GM19395 (cell line): Measurements from ENCODE around the gene CES1.
"Not testable (repeated sequence)": the region's sequence is repeated elsewhere in the genome, so short reads cannot be mapped to it uniquely, and the experiment has no call there.

Source experiments
- ATAC-seq: cut with Tn5 transposase; IDR thresholded peaks from one replicate; pipeline ENCODE4 v1.9.1; 2021; ENCODE audit warnings: mild to moderate bottlenecking, moderate library complexity; ENCODE audit not compliant: unreplicated experiment

The CES1 gene

GRCh38 chr16:55832773-55833691, at the start of gene CES1:
TSS of gene CES1 (minus strand) at chr16:55833096. CDS start at chr16:55833055, 41 bp downstream.
- ATAC-seq, result no peak

- no peak for ATAC-seq
Observed at GRCh38 chr16:55876854-55877253, 44.0 kb upstream of the CES1 start.

- no peak for ATAC-seq
Observed at GRCh38 chr16:55875273-55875672, 42.4 kb upstream of the CES1 start, which contains the start of gene CES5A. TSS of gene CES5A (minus strand) at chr16:55875373. CDS start at chr16:55875221, 152 bp downstream.

- ATAC-seq, result no peak
Observed at GRCh38 chr16:55873122-55873521, 40.2 kb upstream of the CES1 start.

- no peak for ATAC-seq
Observed at GRCh38 chr16:55872130-55872529, 39.2 kb upstream of the CES1 start.

- no peak for ATAC-seq
Observed at GRCh38 chr16:55871411-55872038, 38.6 kb upstream of the CES1 start.

GRCh38 chr16:55868980-55869379, 36.1 kb upstream of the CES1 start:
- no peak for ATAC-seq

GRCh38 chr16:55868137-55868536, 35.2 kb upstream of the CES1 start:
- no peak for ATAC-seq

GRCh38 chr16:55861288-55861687, 28.4 kb upstream of the CES1 start:
- ATAC-seq, result no peak

GRCh38 chr16:55857650-55858049, 24.8 kb upstream of the CES1 start:
- ATAC-seq, result not testable (repeated sequence)

- ATAC-seq, result no peak
Observed at GRCh38 chr16:55856950-55857349, 24.1 kb upstream of the CES1 start.

GRCh38 chr16:55853114-55853513, 20.2 kb upstream of the CES1 start:
- no peak for ATAC-seq

- no peak for ATAC-seq
Observed at GRCh38 chr16:55849536-55849935, 16.6 kb upstream of the CES1 start.

- ATAC-seq, result no peak
Observed at GRCh38 chr16:55846598-55847346, 13.9 kb upstream of the CES1 start.

- ATAC-seq, result no peak
Observed at GRCh38 chr16:55843105-55843395, 10.2 kb upstream of the CES1 start.

GRCh38 chr16:55842369-55843104, 9.6 kb upstream of the CES1 start:
- no peak for ATAC-seq

GRCh38 chr16:55839115-55839514, 6.2 kb upstream of the CES1 start:
- no peak for ATAC-seq

GRCh38 chr16:55836158-55836611, 3.3 kb upstream of the CES1 start:
- ATAC-seq, result no peak

- ATAC-seq, result no peak
Observed at GRCh38 chr16:55835581-55835980, 2.7 kb upstream of the CES1 start.

- ATAC-seq, result not testable (repeated sequence)
Observed at GRCh38 chr16:55835173-55835572, 2.3 kb upstream of the CES1 start.

GRCh38 chr16:55834049-55834448, 1.2 kb upstream of the CES1 start:
- ATAC-seq, result peak; percentile 63
